ENCODE results near the gene SPOCK2. TPM values are rescaled to one million over a fixed set of nuclear protein-coding genes. Genes with fewer than 3 reads are reported as not detected.

The SPOCK2 gene
- total and polyA plus RNA-seq, 2 of the 13 experiments (the other 11 are each of a cell fraction or from before 2014, with no cell fraction given): 8.6 to 30.6 TPM

DNA sequence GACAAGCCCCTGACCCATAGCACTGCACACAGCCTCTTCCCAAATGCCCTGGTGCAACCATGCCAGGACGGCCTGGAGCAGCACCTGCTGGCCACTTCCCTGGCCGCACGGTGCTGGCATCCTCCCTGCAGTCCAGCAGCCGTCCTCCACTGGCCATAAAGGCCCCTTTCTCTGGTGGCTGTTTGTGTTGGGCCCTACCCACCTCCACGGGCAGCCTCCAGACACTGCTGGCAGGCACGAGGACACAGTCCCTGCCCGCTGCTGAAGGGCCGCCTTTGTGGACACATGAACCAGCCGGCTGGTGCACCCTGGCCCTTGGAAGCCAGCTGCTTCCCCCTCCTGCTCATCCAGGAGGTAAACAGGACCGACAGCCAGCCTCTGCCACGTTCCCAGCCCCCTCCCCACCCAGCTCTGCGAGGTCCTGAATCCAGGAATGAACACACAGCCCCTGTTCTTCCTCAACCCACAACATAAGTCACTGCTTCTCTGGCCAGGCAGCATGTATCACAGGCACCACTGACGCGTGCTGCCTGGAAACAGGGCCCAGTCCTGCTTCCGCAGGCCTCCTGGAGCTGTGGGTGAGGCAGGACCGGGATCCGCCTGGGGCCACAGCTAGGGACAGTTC lies 43.8 kb downstream of the SPOCK2 start (continued):
- TF ChIP-seq, protein P1, sequence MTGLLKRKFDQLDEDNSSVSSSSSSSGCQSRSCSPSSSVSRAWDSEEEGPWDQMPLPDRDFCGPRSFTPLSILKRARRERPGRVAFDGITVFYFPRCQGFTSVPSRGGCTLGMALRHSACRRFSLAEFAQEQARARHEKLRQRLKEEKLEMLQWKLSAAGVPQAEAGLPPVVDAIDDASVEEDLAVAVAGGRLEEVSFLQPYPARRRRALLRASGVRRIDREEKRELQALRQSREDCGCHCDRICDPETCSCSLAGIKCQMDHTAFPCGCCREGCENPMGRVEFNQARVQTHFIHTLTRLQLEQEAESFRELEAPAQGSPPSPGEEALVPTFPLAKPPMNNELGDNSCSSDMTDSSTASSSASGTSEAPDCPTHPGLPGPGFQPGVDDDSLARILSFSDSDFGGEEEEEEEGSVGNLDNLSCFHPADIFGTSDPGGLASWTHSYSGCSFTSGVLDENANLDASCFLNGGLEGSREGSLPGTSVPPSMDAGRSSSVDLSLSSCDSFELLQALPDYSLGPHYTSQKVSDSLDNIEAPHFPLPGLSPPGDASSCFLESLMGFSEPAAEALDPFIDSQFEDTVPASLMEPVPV (CRISPR knock-in tag; IDR thresholded peaks at IDR 0.05): no peak
- TF ChIP-seq, protein P2, sequence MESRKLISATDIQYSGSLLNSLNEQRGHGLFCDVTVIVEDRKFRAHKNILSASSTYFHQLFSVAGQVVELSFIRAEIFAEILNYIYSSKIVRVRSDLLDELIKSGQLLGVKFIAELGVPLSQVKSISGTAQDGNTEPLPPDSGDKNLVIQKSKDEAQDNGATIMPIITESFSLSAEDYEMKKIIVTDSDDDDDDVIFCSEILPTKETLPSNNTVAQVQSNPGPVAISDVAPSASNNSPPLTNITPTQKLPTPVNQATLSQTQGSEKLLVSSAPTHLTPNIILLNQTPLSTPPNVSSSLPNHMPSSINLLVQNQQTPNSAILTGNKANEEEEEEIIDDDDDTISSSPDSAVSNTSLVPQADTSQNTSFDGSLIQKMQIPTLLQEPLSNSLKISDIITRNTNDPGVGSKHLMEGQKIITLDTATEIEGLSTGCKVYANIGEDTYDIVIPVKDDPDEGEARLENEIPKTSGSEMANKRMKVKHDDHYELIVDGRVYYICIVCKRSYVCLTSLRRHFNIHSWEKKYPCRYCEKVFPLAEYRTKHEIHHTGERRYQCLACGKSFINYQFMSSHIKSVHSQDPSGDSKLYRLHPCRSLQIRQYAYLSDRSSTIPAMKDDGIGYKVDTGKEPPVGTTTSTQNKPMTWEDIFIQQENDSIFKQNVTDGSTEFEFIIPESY (CRISPR knock-in tag; IDR thresholded peaks at IDR 0.05): peak; percentile 36; the same call in 1 of the 2 replicates
- TF ChIP-seq TBX2 (CRISPR knock-in tag; IDR thresholded peaks at IDR 0.05; ENCODE audit: borderline replicate concordance) (peak; percentile 78; the same call in 1 of the 2 replicates), ZNF672 (CRISPR knock-in tag; IDR thresholded peaks at IDR 0.05) (no peak), PPARG (CRISPR knock-in tag; conservative IDR thresholded peaks at IDR 0.05) (no peak), NFE2L2 (IDR thresholded peaks at IDR 0.05; ENCODE audit: low read length) (no peak), PHF21A (CRISPR knock-in tag; IDR thresholded peaks at IDR 0.05) (peak; percentile 63; the same call in 1 of the 2 replicates), ZNF446 (CRISPR knock-in tag; IDR thresholded peaks at IDR 0.05) (no peak), ZNF782 (CRISPR knock-in tag; IDR thresholded peaks at IDR 0.05; ENCODE audit: borderline replicate concordance) (no peak), BCL3 (CRISPR knock-in tag; IDR thresholded peaks at IDR 0.05) (no peak; the same call in 1 of the 2 replicates), ZNF674 (CRISPR knock-in tag; IDR thresholded peaks at IDR 0.05; ENCODE audit: low read depth) (no peak), ZNF792 (CRISPR knock-in tag; IDR thresholded peaks at IDR 0.05) (0 out of 2 replicates have a peak, but pooled peaks have one; percentile 31), NR2F6 (IDR thresholded peaks at IDR 0.05) (no peak), NR2F6 (CRISPR knock-in tag; IDR thresholded peaks at IDR 0.05) (no peak), GPBP1L1 (CRISPR knock-in tag; IDR thresholded peaks at IDR 0.05) (no peak), ZNF335 (CRISPR knock-in tag; IDR thresholded peaks at IDR 0.05) (no peak), NFIB (CRISPR knock-in tag; IDR thresholded peaks at IDR 0.05; ENCODE audit: borderline replicate concordance) (no peak), PHB2 (IDR thresholded peaks at IDR 0.05; ENCODE audit: partially characterized antibody) (no peak), ZNF274 (CRISPR knock-in tag; IDR thresholded peaks at IDR 0.05) (0 out of 2 replicates have a peak, but pooled peaks have one; percentile 30), PAWR (CRISPR knock-in tag; IDR thresholded peaks at IDR 0.05; ENCODE audit: borderline replicate concordance) (no peak; the same call in 1 of the 2 replicates), HIVEP1 (CRISPR knock-in tag; IDR thresholded peaks at IDR 0.05) (no peak), ZNF598 (CRISPR knock-in tag; IDR thresholded peaks at IDR 0.05; ENCODE audit: borderline replicate concordance) (peak; percentile 88; the same call in 1 of the 2 replicates), ZNF747 (CRISPR knock-in tag; IDR thresholded peaks at IDR 0.05; ENCODE audit: borderline replicate concordance) (peak; percentile 73; the same call in 1 of the 2 replicates), ETV5 (CRISPR knock-in tag; IDR thresholded peaks at IDR 0.05; ENCODE audit: borderline replicate concordance) (0 out of 2 replicates have a peak, but pooled peaks have one; percentile 18)
- TF ChIP-seq, protein P3, sequence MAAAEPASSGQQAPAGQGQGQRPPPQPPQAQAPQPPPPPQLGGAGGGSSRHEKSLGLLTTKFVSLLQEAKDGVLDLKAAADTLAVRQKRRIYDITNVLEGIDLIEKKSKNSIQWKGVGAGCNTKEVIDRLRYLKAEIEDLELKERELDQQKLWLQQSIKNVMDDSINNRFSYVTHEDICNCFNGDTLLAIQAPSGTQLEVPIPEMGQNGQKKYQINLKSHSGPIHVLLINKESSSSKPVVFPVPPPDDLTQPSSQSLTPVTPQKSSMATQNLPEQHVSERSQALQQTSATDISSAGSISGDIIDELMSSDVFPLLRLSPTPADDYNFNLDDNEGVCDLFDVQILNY (CRISPR knock-in tag; conservative IDR thresholded peaks at IDR 0.05): no peak

Data from HepG2 (cell line).